DMS114 treated with DMSO at 0.1 percent for 48 hours (cell line): ENCODE measurements around the gene DNAJC16.

Source experiments
- DNase-seq: peaks from one replicate; lab custom pipeline; 2025; ENCODE audit not compliant: unreplicated experiment; lab: John Stamatoyannopoulos, UW

Gene DNAJC16

GRCh38 chr1:15531682-15532081 lies 5.0 kb downstream of the DNAJC16 start:
- DNase-seq, result no peak

DNA sequence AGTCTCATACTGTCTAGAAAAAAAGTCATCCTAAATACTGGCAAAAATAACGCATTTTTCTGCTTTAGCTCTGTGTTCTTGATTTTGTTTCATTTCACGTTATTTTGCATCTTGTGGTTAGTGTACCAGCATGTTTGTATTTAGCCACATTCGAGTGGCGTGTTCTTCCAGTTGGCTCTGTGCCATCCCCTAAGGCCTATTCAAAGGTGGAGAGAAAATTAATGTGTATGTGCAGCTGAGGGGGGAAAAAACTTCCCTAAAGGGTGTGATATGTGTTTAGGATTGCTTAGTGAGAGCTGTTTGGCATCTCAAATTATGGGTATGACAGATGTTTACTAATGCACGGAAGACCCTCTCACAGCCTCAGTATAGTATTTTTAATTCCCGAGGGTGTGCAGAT lies 12.1 kb downstream of the DNAJC16 start:
- no peak for DNase-seq

GRCh38 chr1:15540186-15540585 lies 13.5 kb downstream of the DNAJC16 start:
- DNase-seq, result no peak

DNA sequence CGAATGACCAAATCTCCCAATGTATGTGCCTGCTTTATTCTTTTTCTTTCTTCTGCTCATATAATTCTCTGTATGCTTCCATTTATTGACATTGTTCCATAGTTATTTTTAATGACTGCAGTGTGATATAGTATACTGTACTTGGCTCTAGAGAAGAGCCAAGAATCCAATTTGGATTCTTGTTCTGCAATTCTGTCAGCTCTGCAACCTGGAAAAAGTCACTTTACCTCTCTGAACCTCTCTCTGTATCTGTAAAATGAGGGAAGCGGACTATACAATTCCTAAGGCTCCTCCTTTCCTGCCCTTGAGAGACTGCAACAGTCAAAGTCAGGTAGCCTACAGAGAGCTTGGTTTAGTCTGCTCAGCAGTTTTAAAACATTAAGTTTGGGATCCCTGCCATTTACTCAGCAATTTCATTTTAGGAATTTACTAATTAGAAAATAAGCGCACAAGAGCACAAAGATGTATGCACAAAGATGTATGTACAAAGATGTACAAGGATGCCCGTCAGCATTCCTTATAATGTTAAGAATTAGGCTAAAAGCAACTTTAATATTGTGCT lies 14.7 kb downstream of the DNAJC16 start:
- DNase-seq, result no peak

- no peak for DNase-seq
These were observed 16.0 kb downstream of the DNAJC16 start for GRCh38 chr1:15542388-15543250.

DNA sequence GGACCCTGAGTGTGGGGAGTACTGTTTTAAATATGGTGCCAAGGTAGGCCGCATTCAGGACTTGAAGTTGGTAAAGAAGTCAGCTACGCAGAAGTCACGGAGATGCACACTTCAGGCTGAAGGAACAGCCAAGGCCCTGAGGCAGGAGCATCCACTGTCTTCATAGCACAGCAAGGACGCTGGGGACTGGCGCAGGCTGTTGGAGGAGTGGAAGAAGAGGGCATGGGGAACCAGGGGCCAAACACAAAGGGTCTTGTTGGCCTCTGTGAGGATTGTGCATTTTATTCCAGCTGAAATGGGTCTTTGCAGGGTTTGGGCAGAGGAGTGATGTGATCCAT lies 16.6 kb downstream of the DNAJC16 start:
- no peak for DNase-seq

DNA sequence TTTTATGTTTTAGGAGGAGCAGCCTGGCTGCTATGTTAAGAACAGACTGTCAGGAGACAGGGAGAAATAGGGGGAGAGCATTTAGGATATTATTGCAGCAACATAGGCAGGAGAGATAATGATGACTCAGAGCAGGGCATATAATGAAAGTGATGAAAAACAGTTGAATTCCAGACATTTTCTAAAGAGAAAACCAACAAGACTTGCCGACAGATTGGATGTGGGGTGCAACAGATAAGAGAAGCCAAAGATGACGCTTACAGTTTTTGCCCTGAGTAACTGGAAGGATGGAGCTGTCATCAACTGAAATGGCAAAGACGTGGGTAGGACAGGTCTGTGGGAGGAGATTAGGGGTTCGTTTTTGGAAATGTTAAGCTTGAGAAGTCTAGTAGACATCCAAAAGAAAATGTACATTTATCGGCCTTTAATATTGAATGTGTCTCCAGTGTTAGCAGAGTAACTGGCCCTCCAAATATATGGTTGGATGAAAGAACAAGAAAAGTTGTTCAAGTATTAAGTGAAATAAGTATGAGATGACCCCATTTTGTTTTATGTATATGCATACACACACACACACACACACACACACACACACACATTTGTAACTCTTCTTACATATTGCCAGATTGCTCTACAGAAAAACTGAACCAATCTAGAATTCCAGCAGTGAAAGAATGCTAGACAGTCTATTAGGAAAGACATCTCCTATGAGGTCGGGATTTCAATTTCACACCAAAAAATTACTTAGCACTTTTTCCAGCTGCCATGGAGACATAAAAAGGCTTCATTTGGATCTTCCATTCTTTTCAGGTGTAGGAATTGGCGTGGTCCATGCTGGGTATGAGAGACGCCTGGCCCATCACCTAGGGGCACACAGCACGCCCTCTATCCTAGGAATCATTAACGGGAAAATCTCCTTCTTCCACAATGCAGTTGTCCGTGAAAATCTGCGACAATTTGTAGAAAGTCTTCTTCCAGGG lies 17.2 kb downstream of the DNAJC16 start:
- DNase-seq, result no peak

GRCh38 chr1:15546641-15547040 lies 20.0 kb downstream of the DNAJC16 start:
- DNase-seq, result no peak

DNA sequence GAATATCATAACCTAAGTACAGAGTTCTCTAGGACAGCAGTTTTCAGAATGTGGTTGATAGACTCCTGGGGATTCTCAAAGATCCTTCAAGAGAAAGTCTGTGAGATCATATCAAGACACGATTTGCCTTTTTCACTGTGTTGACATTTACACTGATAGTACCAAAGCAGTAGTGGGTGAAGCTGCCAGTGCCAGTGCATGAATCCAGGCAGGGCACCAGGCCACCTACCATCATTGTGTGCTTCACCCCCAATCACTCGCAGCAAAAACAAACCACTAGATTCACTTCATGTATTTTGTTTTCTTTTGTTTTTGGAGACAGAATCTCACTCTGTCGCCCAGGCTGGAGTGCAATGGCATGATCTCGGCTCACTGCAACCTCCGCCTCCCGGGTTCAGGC lies 23.9 kb downstream of the DNAJC16 start:
- no peak for DNase-seq

- no peak for DNase-seq
These were observed 30.4 kb downstream of the DNAJC16 start for GRCh38 chr1:15557008-15557407.

DNA sequence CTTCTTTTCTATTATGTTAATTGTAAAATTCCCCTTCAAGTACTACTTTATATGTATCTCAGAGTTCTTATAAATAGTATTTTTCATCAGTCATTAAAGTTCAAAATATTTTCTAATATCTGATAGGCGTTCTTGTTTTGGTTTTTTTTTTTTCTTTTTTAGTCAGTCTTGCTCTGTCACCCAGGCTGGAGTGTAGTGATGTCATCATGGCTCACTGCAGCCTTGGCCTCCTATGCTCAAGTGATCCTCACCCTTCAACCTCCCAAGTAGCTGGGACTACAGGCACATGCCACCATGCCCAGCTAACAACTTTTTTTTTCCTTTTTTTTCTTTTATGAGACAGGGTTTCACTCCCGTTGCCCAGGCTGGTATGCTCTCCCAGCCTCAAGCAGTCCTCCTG lies 30.9 kb downstream of the DNAJC16 start:
- no peak for DNase-seq

GRCh38 chr1:15558516-15558915 lies 31.9 kb downstream of the DNAJC16 start:
- no peak for DNase-seq

DNA sequence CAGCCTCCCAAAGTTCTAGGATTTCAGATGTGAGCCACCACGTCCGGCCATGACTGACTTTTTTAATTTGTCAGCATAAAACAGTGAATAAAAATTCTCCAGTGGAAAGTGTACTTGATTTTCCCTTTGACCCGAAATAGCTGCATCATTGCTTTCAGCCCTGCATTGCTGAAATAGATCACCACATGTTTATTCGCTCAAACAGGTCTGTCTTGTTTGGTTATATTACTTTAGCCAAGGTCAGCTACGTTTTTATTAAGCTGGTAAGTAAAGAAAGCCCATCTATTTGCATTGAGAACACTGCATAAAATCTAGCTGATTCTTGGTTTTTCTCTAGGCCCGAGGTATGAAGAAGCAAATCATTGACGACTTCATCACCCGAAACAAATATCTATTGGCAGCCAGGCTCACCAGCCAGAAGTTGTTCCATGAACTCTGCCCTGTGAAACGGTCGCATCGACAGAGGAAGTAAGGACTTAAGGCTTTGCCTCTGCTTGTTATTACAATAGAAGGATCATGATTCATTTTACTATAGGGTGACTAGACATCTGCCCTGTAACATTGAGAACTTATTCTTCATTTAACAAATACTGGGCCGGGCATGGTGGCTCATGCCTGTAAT lies 32.7 kb downstream of the DNAJC16 start:
- DNase-seq, result no peak

- DNase-seq, result no peak
These were observed 41.9 kb downstream of the DNAJC16 start for GRCh38 chr1:15568387-15569073.

- no peak for DNase-seq
These were observed 44.2 kb downstream of the DNAJC16 start for GRCh38 chr1:15570861-15571260.

DNA sequence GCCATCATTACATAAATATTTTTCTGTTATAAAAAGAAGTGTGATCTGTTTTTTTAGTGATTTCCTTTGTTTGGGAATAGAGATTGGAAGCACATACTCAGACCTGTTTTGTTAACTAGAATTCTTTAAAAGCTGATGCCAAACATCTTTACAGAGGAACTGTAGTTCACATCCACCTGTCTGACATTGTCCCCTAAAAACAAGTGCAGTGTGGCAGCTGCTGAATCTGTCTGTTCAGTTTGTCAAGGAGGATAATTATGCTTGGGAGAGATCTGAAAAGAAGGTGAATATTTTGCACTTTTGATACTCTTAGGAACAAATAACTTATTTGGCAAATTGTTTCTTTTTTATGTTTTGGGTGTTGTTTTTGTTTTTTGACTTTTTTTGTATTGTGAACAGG lies 44.6 kb downstream of the DNAJC16 start:
- no peak for DNase-seq

DNA sequence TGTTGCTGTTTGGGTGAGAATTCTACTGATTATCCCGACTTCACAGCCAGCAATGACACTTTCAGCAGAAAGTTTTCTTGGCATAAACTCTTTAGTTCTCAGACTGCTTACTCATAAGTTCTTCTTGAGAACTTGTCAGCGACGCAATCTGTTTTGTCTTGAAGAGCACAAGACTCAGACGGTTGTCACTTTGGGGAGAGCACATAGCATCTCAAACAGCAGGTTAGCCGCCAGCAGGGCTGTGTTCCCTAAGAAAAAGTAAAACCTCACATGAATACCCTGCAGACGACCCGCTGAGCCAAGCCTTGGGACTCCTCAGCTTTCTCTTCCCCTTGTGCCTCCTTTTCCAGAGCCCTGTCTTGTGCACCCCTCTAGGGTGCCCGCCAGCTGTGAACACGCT lies 46.8 kb downstream of the DNAJC16 start:
- no peak for DNase-seq

GRCh38 chr1:15574741-15575140 lies 48.1 kb downstream of the DNAJC16 start:
- no peak for DNase-seq

GRCh38 chr1:15575549-15576150 lies 49.0 kb downstream of the DNAJC16 start:
- no peak for DNase-seq

DNA sequence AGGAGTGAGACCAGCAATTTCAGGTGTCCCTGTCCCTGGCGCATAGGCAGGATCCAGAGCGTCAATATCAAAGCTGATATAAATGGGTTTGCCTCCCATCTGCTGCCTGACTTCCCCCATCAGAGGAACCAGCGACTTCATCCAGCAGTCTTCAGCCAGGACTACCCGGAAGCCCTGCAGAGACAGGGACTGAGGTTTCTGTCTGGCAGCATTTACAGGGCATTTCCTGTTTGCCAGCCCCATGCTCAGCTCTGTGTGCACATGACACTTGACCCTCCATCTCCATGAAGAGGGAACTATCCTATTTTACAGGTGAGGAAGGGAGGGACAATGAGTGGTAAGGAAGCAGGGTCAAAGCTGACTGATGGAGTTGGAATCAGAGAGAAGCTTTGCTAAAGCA lies 51.0 kb downstream of the DNAJC16 start:
- DNase-seq, result no peak
